Adrenal gland (tissue), 12 donors: ENCODE data around the gene SYT13. TPM values are rescaled to one million over a fixed set of nuclear protein-coding genes. Genes with fewer than 3 reads are reported as not detected.

Source experiments
- DNase-seq, 7 donors: peaks; one replicate each; pipeline ENCODE4 v3.0.0-alpha.2; 2019 to 2020
- H3K27ac ChIP-seq, 5 donors: fragments of 200-600 bp; sonication (generic) in 4 of 5; 1 replicate in 3 of 5; 2 replicates in 2 of 5; pipeline versions ENCODE4 v1.5.1 to v1.8.0; 2016 to 2020; ENCODE audit warnings: mild to moderate bottlenecking in 1 of 5
- H3K27me3 ChIP-seq: fragments of 200-600 bp; 2 replicates; pipeline ENCODE4 v1.8.0; 2021
- H3K36me3 ChIP-seq, 2 donors: fragments of 200-600 bp; replicated peaks in 1 of 2; 1 replicate in 1 of 2; 2 replicates in 1 of 2; pipeline versions ENCODE4 v1.5.1 to v1.8.0; 2018 to 2022
- H3K4me1 ChIP-seq, 2 donors: fragments of 200-600 bp; replicated peaks in 1 of 2; 1 replicate in 1 of 2; 2 replicates in 1 of 2; pipeline versions ENCODE4 v1.5.1 to v1.8.0; 2018 to 2021
- H3K4me3 ChIP-seq, 4 donors: fragments of 200-600 bp; sonication (generic) in 3 of 4; one replicate each; pipeline ENCODE4 v1.5.1; 2016 to 2018
- H3K9me3 ChIP-seq, 3 donors: fragments of 200-600 bp; sonication (generic) in 1 of 3; replicated peaks in 1 of 3; 1 replicate in 2 of 3; 2 replicates in 1 of 3; pipeline versions ENCODE4 v1.5.1 to v1.8.0; 2016 to 2021
- CTCF ChIP-seq, 6 experiments: fragments of 450-650 bp in 4 of 6; fragments of 200-600 bp in 2 of 6; sonication (generic) in 1 of 6; IDR thresholded peaks; 1 replicate in 5 of 6; 2 replicates in 1 of 6; pipeline versions ENCODE4 v1.5.1 to v1.8.0; 2016 to 2021; ENCODE audit warnings: antibody characterized with exemption in 6 of 6, mild to moderate bottlenecking in 2 of 6, moderate library complexity in 1 of 6
- POLR2A ChIP-seq, 2 donors: fragments of 450-650 bp; IDR thresholded peaks; one replicate each; pipeline ENCODE4 v1.6.1; 2017; ENCODE audit warnings: antibody characterized with exemption in 2 of 2, mild to moderate bottlenecking in 2 of 2, moderate library complexity in 1 of 2
- WGBS, 4 donors: extraction: QIAGEN DNeasy Blood & Tissue Kit in 2 of 4; methylation state at CpG; one replicate each; pipeline versions ENCODE4 v1.1.5 to v1.1.7; 2013 to 2017; 5-methylcytosine and 5-hydroxymethylcytosine counted together
- intact Hi-C, 2 donors: fragments of 100-400 bp; cut with DNase I; formaldehyde crosslinking; loops; one replicate each; pipeline versions ENCODE4 v1.14.1 to v1.15.0; 2022 to 2023
- polyA plus RNA-seq, 3 donors: library from polyadenylated mRNA; stranded (reverse); fragments of 200-250 nt in 2 of 3; fragments of 350-450 nt in 1 of 3; fragmentation: Illumina TruSeq in 1 of 3; extraction: RNeasy Lipid Tissue Mini Kit (QIAGEN cat#74804) in 1 of 3; gene quantifications; one replicate each; pipeline ENCODE4 v1.2.3, GENCODE V29; 2013 to 2014
- total RNA-seq, 9 donors: library from RNA; depleted of rRNA in 4 of 9; stranded (reverse); fragments of >200 nt in 4 of 9; fragments of 120-200 nt in 1 of 9; fragmentation: NEBNext Ultra II Directional in 1 of 9; extraction: Animal tissue kit (Norgen Biotek cat#: 25700) in 1 of 9; gene quantifications; one replicate each; pipeline versions ENCODE4 v1.1.0 to v1.2.4, GENCODE V29; 2013 to 2023
- donor health status: healthy with polysubstance abuse.
- donor health status: Bipolar disorder and iron deficiency.
- donor health status: DM: yes; HTN: yes; CAD: no.
- donor health status: DM: no; HTN: no; CAD: no.
- donor health status: DM: no; HTN: no; CAD: no.
- donor health status: DM: yes; HTN: yes; CAD: no.

Gene SYT13
- total and polyA plus RNA-seq, 12 donors = 0.50 to 6.6 (median 2.7) TPM; not detected in 4

GRCh38 chr11:45270946-45271716, 15.0 kb downstream of the SYT13 start:
- WGBS, 4 donors = 70 to 73% (median 72%) methylated on average over 4 of the region's 4 CpGs
- TF ChIP-seq POLR2A (IDR thresholded peaks at IDR 0.05) (no peak), CTCF (IDR thresholded peaks at IDR 0.05) (no peak)
- Histone ChIP-seq H3K36me3 (no peaks in the 10 kb centered on the region), H3K27ac (no peak overlapping the region), H3K4me1 (no peaks in the 10 kb centered on the region), H3K4me3 (no peak overlapping the region), H3K27me3 (peaks cover 4% of the 10 kb centered on the region), H3K9me3 (no peaks in the 10 kb centered on the region)
- no peak for DNase-seq
- intact Hi-C loops = no loop called here

GRCh38 chr11:45269678-45270077, 16.5 kb downstream of the SYT13 start:
- Histone ChIP-seq H3K9me3 (no peaks in the 10 kb centered on the region), H3K4me3 (no peak overlapping the region), H3K4me1 (no peaks in the 10 kb centered on the region), H3K36me3 (no peaks in the 10 kb centered on the region), H3K27ac (no peak overlapping the region), H3K27me3 (peaks cover 4% of the 10 kb centered on the region)
- TF ChIP-seq POLR2A (IDR thresholded peaks at IDR 0.05) (no peak), CTCF (IDR thresholded peaks at IDR 0.05) (no peak)
- intact Hi-C loops = no loop called here
- DNase-seq = no peak

- whole genome bisulfite sequencing, 4 donors = 63 to 76% (median 71%) methylated on average over 13 of the region's 13 CpGs
- Histone ChIP-seq H3K4me1 (no peaks in the 10 kb centered on the region), H3K36me3 (no peaks in the 10 kb centered on the region), H3K27me3 (peaks cover 4% of the 10 kb centered on the region), H3K9me3 (no peaks in the 10 kb centered on the region), H3K4me3 (no peak overlapping the region), H3K27ac (no peak overlapping the region)
- intact Hi-C loops = no loop called here
- TF ChIP-seq CTCF (IDR thresholded peaks at IDR 0.05) (no peak), POLR2A (IDR thresholded peaks at IDR 0.05) (no peak)
- DNase-seq = peak in 1 of 7 donors; percentile 19
Measured at GRCh38 chr11:45267652-45268299, 18.4 kb downstream of the SYT13 start.

GRCh38 chr11:45267052-45267451, 19.1 kb downstream of the SYT13 start:
- Histone ChIP-seq H3K27me3 (peaks cover 4% of the 10 kb centered on the region), H3K4me3 (no peak overlapping the region), H3K27ac (no peak overlapping the region), H3K36me3 (no peaks in the 10 kb centered on the region), H3K9me3 (no peaks in the 10 kb centered on the region), H3K4me1 (no peaks in the 10 kb centered on the region)
- DNase-seq = no peak
- peak in 1 of 6 experiments; percentile 13 for TF ChIP-seq CTCF (IDR thresholded peaks at IDR 0.05)
- TF ChIP-seq POLR2A (IDR thresholded peaks at IDR 0.05) = no peak
- intact Hi-C loops = no loop called here
- 62 to 77% (median 66%) methylated on average over 11 to 14 of the region's 14 CpGs for WGBS, 4 donors
